Left ventricle myocardium superior (tissue), 1 donor: ENCODE measurements around the gene UBASH3B. TPM values are rescaled to one million over a fixed set of nuclear protein-coding genes. Genes with fewer than 3 reads are reported as not detected.
A peak's percentile ranks its signal among the peaks of the same experiment; 100 is the strongest.

Experiments
- ATAC-seq: fragments of 200-7000 bp; cut with Tn5 transposase; one replicate; pipeline ENCODE4 v1.9.1; 2020; ENCODE audit warnings: mild to moderate bottlenecking, moderate library complexity
- DNase-seq: peaks from one replicate; pipeline ENCODE4 v3.0.0-alpha.2; 2020
- intact Hi-C: fragments of 100-400 bp; cut with micrococcal nuclease; formaldehyde crosslinking; loops from one replicate; pipeline ENCODE4 v1.11.0; 2022
- total RNA-seq: library from RNA; stranded (reverse); fragmentation: NEBNext Ultra II Directional; extraction: Animal tissue kit (Norgen Biotek cat#: 25700); gene quantifications from one replicate; pipeline ENCODE4 v1.2.1, GENCODE V29; 2021
- donor health status: DM: no; HTN: yes; CAD: no; lungs with severe emphysema.

Gene UBASH3B
- total RNA-seq, 1 donor from 2014 or later: 1.0 TPM

DNA sequence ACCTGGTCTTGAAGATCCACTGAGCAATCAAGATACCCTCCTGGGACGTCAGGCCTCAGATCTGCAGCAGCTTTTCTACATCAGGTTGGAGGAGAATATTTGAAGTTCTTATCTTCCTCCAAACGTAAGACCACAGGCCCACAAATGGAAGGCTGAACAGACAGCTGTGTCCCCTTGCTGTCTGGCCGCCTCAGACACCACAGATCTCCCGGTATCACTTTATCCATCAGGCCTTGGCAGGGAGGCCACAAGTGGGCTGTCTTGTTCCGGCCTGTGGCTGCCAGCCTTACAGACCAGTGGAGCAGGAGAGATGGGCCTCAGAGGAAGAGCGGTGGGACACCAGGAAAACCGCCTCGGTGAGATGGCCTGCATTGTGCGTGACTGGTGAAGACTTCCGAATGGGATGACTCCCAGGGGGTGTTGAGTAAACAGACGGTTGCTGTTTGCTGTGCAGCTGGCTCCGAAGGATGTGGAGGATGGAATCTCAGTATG, 15.9 kb downstream of the UBASH3B start:
- intact Hi-C loops: no loop called here
- DNase-seq: no peak
- ATAC-seq: peak; percentile 60

DNA sequence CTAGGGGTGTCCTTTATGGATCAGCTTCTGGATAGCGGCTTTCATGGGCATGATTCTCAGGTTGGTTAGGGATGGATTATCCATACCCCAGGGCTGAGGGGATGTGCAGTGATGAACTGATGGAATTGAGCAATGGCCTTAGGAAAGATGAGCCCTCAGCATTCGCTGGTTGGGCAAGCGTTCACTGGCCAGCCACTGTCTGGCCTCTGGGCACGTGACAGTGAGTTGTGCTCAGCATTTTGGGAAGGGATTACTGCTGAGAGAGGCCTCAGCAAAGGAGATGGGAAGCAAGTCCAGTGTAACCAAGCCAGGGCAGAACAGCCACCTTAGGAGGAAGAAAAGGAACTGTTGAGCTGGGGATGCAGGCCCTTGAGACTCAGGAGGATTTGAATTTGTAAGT, 17.4 kb downstream of the UBASH3B start:
- intact Hi-C loops: no loop called here
- DNase-seq: peak; percentile 45
- ATAC-seq: peak; percentile 62

DNA sequence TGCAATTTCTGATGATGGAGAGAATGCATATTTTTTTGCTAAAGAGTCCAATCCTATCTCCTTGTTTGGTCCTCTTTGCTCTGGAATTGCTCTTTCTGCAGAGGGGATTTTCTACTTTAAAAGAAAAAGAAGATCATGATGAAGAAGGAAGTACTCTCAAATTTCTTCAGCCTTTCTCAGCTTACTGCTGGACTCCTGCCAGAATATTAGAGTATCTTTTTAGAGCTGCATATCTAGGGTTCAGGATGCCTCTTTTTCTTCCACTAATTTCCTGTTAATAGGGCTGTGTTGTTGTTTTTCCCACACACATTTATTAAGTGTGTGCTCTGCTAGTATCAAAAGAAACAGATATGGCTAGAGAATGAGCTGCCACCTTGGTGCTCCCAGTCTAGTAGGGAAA, 18.2 kb downstream of the UBASH3B start:
- DNase-seq (no peak), ATAC-seq (no peak)
- intact Hi-C loops: no loop called here

DNA sequence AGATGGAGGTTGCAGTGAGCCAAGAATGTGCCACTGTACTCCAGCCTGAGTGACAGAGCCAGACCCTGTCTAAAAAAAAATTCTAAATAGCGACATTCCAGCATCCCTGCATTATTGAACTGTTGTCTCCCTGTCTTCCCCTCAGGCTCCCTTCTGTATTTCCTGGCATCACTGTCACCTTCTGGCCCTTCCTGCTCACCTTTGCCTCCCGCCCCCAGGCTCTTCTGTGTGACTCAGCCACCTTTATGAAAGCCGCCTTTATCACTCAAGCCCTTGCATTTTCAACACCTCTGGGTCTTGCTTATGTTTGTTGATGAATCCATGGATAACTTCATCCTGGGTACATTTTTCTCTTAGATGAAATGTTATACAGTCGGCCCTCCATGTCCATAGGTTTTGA, 21.1 kb downstream of the UBASH3B start:
- DNase-seq: no peak
- intact Hi-C loops: no loop called here
- no peak for ATAC-seq

DNA sequence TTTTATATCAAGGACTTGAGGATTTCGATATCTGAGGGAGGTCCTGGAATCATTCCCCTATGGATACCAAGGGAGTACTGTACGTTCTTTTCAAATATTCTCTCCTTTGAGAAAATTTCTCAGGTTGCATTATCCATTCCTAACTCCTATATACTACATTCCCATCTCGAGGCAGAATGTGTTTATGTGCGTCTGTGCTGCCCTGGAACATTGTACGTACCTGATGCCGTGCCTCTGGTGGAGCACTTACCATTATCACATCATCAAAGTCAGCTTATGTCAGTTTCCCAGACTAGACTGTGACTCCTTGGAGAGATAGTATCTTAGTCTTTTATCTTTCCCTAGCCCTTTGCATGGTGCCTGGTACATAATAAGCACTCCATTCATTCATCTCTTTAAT, 21.7 kb downstream of the UBASH3B start:
- intact Hi-C loops: no loop called here
- no peak for DNase-seq
- ATAC-seq: no peak

DNA sequence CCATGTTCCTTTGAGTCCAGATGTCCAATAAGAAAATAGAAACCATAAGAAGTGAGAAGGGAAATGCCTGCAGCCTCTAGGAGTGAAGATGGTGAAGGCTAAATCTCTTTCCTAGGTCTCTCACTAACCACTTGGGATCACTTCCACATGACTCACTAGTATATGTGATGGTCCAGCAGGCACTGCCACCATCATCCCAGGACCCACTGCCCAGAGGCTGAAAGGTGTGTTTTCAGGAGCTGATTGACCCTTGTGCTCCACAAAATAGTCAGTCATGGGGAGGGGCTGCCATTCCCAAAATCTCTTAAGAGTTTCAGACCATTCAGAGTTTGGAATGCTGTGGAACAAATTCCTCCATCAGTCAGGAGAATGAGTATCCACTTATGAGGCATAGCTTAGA, 22.9 kb downstream of the UBASH3B start:
- intact Hi-C loops: no loop called here
- DNase-seq (no peak), ATAC-seq (no peak)

DNA sequence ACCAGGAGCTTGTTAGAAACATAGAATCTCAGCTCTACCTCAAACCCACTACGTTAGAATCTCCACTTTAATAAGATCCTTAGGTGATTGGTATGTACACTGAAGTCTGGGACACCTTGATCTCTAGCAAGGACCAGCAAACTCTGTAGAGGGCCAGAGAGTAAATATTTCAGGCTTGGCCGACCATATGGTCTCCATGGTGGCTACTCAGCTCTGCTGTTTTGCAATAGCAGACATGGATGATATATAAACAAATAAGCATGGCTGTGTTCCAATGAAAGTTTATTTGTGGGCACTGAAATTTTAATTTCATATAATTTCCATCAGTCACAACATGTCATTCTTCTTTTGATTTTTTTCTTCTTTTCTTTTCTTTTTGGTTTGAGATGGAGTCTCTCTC, 23.9 kb downstream of the UBASH3B start:
- ATAC-seq (no peak), DNase-seq (no peak)
- intact Hi-C loops: no loop called here

DNA sequence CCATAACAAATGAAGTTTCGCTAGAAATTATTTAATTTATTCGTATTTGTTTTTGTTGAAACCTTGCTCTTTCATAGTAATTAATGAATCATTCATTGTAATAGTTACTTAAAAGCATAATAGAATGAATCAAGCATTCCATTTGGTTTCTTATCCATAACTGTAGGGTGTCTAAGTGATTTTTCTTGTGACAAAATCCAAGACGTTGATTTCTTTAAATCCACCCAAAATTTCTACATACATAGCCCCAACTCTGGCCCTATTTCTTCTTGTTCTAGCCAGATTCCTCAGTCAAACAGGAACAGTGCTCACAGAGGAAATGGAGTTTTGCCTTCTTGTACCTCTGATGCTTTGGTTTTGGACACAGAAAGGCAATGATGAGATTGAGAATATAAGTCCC, 25.5 kb downstream of the UBASH3B start:
- intact Hi-C loops: no loop called here
- DNase-seq (no peak), ATAC-seq (no peak)

DNA sequence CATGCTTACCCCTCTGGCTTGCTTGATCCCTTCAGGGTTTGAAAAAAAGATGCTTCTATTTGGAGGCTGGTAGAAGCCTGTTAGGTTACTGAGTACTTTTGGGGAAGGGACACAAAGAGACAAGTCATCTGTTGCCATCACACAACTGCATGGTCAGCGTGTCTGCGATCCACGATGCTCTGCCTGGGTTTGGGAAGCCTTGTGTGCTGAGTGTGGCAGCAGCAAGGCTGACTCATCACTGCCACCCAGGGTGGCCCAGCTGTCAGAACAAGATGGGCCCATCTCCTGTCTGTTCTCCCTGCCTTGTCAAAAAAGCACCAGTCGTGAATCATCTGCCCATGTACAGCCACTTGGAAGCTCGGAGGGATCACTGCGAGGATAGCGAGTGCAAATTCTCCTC, 26.2 kb downstream of the UBASH3B start:
- ATAC-seq (no peak), DNase-seq (no peak)
- intact Hi-C loops: no loop called here

DNA sequence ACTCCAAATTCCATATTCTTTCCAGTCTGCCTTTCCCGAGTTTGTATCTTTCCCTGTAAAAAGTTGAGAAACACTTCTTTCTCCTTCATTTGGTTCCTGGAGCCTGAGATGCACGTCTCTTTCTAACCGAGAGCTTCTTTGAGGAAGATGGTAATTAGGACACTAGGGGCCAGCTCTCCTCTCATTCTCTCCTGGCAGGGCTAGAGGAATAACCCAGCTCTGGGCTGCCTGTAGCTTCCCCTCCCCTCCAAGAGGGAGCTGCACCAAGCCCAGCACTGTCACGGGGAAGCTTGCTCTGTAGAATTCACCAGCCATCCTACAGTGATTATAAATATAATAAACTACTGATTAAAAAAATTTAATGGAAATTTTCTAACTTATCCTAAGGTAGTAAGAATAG, 26.9 kb downstream of the UBASH3B start:
- no peak for DNase-seq
- ATAC-seq: no peak
- intact Hi-C loops: no loop called here

DNA sequence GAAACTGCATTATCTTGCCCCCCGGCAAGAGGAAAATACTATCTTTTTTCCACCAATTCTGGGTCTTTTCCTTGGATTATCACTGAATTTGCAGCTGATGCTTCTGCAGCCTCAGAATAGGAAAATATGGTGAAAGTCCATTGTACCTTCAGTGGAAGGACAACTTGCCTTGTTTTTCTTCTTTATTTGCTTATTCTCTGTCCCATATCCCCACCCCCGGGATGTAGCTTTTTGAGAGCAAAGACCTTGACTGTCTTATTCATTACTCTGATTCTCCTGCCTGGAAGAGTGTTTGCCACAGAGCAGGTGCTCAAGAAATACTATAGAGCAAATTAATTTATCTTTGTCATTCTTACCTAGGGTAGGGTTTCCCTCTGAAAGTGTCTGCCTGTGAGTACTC, 29.5 kb downstream of the UBASH3B start:
- ATAC-seq (no peak), DNase-seq (no peak)
- intact Hi-C loops: no loop called here

DNA sequence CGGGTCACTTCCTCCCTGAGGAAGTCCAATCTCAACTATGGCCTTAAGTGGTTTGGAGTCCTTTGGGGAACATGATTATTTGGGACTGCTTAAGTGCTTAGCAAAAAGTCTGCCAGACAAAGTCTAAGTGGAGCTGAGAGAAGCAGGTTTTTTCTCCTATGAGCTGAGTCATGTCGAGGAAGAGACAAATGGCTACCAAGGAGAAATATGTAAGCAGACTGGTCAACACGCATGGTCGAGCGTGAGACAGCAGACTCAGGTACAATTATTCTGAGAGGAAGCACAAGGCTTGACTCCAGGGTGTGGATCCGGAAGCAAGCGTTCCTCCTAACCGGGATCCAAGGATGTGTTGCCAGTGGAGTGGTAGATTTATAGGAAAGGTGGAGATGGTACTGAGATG, 30.6 kb downstream of the UBASH3B start:
- ATAC-seq (no peak), DNase-seq (no peak)
- intact Hi-C loops: no loop called here

DNA sequence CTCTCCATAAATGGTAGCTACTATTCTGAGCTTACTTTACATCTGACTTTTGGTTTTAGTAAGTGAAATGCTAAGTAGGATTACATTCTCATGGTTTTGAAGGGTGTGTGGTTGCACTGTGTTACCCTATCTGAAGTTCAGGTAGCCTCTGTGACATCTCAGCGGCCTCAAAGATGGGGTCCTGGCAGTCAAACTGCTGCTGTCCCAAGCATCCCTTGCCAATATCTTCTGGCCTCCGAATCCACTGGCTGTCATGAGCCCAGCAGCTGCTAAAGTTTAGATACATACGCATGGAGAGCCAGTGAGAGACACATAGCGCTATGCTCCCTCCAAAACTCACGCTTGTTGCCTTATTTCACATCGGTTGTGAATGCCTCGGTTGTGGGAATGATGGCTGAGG, 34.9 kb downstream of the UBASH3B start:
- no peak for ATAC-seq

DNA sequence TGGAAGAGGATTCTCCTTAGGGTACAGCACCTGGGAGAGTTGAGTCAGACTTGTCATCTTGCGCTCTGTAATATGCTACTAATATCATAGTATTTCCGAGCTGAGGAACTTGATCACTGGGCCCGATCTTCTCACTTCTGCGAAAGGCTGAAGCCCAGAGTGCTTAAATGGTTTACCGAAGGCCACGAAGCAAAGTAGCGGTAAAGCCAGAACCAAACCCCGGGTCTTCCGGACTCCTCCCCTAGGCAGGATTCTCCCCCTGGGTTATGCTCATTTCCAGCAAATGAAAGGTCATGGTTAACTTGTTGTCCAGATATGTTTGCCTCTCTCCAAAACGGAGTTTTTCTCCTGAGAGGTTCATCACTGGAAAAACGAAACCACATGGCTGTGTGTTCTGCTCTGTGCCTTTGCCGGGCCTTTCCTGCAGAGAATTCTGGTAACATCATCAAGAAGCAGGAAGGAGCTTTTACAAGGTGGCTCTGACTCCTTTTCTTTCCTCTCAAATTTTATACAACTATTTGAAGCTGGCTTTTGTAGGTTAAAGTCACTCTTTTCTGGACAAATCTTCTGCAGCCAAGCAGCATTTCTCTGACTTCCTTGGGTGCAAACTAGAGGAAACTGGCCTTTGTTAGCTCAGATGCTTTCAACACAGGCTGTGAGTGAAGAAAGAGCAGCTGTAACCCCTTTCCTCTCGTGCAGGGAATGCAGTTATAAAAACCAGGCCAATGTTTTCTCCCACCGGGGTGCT, 35.5 kb downstream of the UBASH3B start:
- intact Hi-C loops: no loop called here
- ATAC-seq (peak; percentile 81), DNase-seq (no peak)

More for the DNA sequence above, 34.9 kb downstream of the UBASH3B start:
- no peak for DNase-seq
- intact Hi-C loops: no loop called here

DNA sequence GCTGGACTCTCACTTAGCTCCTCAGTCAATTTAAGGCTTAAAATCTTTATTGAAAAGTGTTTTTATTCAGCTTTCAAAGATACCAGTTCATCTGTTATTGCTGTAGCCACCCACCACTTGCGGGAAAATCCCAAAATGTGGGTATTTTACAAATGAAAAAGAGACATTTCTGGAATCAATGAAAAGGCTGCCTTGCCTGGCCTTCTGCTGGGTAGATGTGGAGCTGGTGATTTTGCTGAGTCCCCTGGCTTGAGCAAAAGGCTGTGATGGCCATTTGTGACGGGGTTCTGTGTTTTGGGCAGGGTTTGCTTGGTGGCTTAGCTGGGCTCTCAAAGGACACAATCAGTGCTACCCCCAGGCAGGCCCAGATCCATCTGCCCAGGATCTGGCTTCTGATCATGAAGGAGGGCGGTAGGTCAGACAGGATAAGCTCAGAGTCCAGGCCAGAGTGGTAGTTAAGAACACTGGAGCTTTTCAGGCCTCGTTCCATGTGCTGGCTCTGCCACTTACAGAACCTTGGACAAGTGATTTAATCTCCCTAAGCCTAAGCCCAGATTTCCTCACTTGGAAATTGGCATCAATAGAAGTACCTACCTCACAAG, 36.1 kb downstream of the UBASH3B start:
- no peak for DNase-seq
- intact Hi-C loops: no loop called here
- peak; percentile 37 for ATAC-seq

DNA sequence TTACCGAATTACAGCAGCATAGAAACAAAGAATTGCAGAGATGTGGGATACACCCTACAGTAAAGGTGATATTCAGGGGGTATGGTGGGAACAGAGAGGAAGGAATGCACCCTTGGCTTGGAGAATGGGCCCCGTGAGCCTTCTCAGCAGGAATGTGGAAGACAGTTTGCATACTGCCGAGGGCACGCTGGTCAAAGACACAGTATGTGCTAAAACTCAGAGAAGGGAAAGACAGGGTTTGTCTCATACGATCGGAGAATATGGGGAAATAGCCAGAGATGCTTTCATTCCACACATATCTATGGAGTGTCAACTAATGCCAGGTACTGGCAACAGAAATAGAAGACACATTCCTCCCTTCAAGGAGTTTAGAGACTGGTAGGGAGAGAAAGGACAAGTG, 36.9 kb downstream of the UBASH3B start:
- DNase-seq (no peak), ATAC-seq (no peak)
- intact Hi-C loops: no loop called here

DNA sequence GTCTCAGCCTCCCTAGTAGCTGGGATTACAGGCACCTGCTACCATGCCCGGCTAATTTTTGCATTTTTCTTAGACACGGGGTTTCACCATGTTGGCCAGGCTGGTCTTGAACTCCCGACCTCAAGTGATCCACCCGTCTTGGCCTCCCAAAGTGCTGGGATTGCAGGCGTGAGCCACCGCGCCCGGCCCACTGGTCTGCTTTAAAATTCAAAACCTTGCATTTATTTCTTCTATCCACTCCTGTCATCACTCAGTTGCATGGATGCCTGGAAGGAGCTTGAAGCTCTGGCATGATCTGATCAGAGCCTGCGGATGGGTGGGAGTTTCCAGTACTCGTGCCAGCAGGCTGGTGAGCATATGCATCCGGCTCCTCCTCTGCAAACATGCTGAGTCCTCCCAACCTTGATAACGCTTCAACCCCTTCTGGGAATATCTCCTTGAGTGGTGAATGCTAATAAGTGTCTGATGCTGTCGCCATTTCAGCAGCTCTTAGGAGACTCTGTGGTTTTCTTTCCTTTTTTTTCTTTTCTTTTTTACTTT, 39.6 kb downstream of the UBASH3B start:
- intact Hi-C loops: no loop called here
- ATAC-seq: no peak
- DNase-seq: no peak

DNA sequence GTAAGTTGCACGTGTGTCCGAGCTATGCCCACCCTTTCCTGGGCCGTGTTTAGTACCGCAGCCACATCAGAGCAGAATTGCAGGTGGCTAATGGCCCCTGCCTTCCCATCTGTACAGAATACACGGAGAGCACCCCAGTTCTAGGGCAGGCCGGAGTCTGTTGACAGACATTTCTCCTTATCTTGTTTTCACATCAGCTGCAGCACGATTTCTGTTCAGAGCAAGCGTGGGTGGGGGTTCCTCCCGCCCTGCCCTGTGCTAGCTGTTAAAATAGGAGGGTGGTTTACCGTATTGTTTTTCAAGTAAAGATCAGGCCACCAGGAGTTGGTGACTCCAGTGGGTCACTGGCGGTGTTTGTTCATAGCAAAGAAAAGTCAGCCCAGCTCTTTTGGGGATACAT, 41.1 kb downstream of the UBASH3B start:
- no peak for DNase-seq
- intact Hi-C loops: no loop called here
- no peak for ATAC-seq

DNA sequence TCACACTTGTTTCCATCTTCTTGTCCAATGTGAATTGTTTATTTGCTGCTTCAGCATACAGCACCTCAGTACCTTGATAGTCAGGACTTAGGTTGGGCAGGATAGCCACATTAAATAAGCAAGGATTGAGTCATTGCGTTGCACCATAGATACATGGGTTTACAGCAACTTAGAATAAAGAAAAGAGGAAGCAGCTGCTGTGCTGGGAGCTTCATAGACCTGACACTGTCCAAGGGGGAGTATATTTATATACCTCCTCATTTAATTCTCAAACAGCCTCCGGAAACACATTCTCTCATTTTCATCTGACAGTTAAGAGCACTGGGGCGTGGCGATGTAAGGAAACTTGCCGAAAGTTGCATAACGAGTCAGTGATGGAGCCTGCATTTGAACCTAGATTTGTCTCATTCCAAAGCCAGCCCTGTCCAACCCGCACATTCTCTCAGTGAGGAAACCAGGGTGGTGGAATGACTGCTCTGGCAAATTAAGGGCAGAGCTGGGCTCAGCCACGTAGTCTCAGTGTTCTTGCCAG, 42.2 kb downstream of the UBASH3B start:
- peak; percentile 60 for ATAC-seq
- intact Hi-C loops: no loop called here
- no peak for DNase-seq

DNA sequence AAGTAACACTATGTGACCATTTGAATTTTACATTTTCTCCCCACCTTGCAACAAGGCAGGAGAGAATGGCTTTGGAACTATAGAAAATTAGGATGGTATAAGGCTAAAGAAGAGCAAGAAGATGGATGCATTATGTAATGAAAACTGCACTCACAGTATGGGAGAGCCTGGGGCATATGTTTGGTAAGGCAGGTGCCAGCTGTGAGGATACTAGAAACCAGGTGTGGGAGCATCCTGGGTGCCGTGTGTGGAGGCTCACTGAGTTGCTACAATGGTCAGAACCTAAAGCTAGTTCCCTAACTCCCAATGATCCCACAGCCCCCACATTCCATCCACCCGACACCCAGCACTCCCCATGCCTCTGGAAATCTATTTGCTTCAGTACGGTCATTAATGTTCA, 42.9 kb downstream of the UBASH3B start:
- intact Hi-C loops: no loop called here
- ATAC-seq: no peak

DNA sequence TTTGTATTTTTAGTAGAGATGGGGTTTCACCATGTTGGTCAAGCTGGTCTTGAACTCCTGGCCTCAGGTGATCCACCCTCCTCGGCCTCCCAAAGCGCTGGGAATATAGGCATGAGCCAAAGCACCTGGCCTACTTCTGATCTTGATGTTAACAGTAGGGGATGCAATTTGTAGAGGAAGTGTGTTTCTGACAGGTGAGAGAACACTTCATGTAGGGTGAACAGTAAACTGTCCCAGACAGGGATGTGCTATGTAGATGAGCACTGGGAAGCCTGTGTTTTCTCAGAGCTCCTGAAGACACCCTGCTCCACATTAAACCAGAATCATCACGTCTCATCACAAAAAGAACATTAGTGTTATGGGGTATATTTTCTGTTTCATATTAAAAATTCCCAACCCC, 45.1 kb downstream of the UBASH3B start:
- intact Hi-C loops: no loop called here
- DNase-seq (no peak), ATAC-seq (no peak)

More for the DNA sequence above, 42.9 kb downstream of the UBASH3B start:
- no peak for DNase-seq
